Ishikawa (cell line): ENCODE data around the gene CHST2.

Experiments used
- EP300 ChIP-seq: IDR thresholded peaks from 2 replicates; pipeline ENCODE4 v1.6.1; 2012; ENCODE audit warnings: borderline replicate concordance
- RAD21 ChIP-seq: IDR thresholded peaks from 2 replicates; pipeline ENCODE4 v1.6.1; 2012; ENCODE audit warnings: low read depth
- TAF1 ChIP-seq: IDR thresholded peaks from 2 replicates; pipeline ENCODE4 v1.6.1; 2012; ENCODE audit warnings: low read depth, mild to moderate bottlenecking
- YY1 ChIP-seq: IDR thresholded peaks from 2 replicates; pipeline ENCODE4 v1.6.1; 2012; ENCODE audit warnings: low read depth
- TF ChIP-seq, protein P1 (sequence below): IDR thresholded peaks from 2 replicates; pipeline ENCODE4 v1.6.1; 2012

GRCh38 chr3:143137435-143138036 lies 18.0 kb downstream of the CHST2 start:
- no peak for TF ChIP-seq EP300
- TF ChIP-seq RAD21, result no peak
- no peak for TF ChIP-seq TAF1
- no peak for TF ChIP-seq YY1
- TF ChIP-seq, protein P1, sequence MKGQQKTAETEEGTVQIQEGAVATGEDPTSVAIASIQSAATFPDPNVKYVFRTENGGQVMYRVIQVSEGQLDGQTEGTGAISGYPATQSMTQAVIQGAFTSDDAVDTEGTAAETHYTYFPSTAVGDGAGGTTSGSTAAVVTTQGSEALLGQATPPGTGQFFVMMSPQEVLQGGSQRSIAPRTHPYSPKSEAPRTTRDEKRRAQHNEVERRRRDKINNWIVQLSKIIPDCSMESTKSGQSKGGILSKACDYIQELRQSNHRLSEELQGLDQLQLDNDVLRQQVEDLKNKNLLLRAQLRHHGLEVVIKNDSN, result no peak
